MCF 10A (cell line): ENCODE data around the gene PAQR4. TPM values are rescaled to one million over a fixed set of nuclear protein-coding genes. Genes with fewer than 3 reads are reported as not detected.

Source experiments
- BruUV-seq: library from RNA; stranded (reverse); fragments of 400-500 nt; replicated peaks from 2 replicates; lab custom pipeline; 2021; lab: Mats Ljungman, UMichigan
- CTCF ChIA-PET: fragments of 300-600 bp; sonication (Branson Sonifier 250); formaldehyde crosslinking; extraction: SDS; loops from one replicate; lab custom pipeline; 2021; ENCODE audit warnings: antibody characterized with exemption, inconsistent platforms; lab: Yijun Ruan, JAX
- POLR2A ChIA-PET: fragments of 300-600, 350-650 bp; sonication (Branson Sonifier 250); formaldehyde crosslinking; extraction: SDS; loops from one replicate; lab custom pipeline; 2020; ENCODE audit warnings: antibody characterized with exemption, inconsistent platforms; lab: Yijun Ruan, JAX
- DNase-seq: peaks from one replicate; pipeline ENCODE4 v3.0.0-alpha.2; 2018; ENCODE audit not compliant: unreplicated experiment
- H3K27ac Mint-ChIP-seq: one replicate; pipeline ENCODE4 v1.8.0; 2022; ENCODE audit warnings: mild to moderate bottlenecking, low read depth, mixed read lengths; ENCODE audit not compliant: unreplicated experiment
- H3K27me3 Mint-ChIP-seq: one replicate; pipeline ENCODE4 v1.8.0; 2022; ENCODE audit warnings: mixed read lengths; ENCODE audit not compliant: insufficient read depth, unreplicated experiment
- H3K36me3 Mint-ChIP-seq: one replicate; pipeline ENCODE4 v1.8.0; 2022; ENCODE audit warnings: mild to moderate bottlenecking, moderate library complexity, mixed read lengths; ENCODE audit not compliant: insufficient read depth, unreplicated experiment
- H3K4me1 Mint-ChIP-seq: one replicate; pipeline ENCODE4 v1.8.0; 2022; ENCODE audit warnings: mixed read lengths; ENCODE audit not compliant: insufficient read depth, unreplicated experiment
- H3K4me3 Mint-ChIP-seq: one replicate; pipeline ENCODE4 v1.8.0; 2022; ENCODE audit warnings: mild to moderate bottlenecking, moderate library complexity, mixed read lengths; ENCODE audit not compliant: unreplicated experiment
- H3K9me3 Mint-ChIP-seq: one replicate; pipeline ENCODE4 v1.8.0; 2022; ENCODE audit warnings: mixed read lengths; ENCODE audit not compliant: unreplicated experiment
- intact Hi-C: fragments of 100-400 bp; cut with micrococcal nuclease; formaldehyde crosslinking; loops from 2 replicates; pipeline ENCODE4 v1.14.1; 2022
- total RNA-seq: library from RNA; stranded (reverse); gene quantifications from 2 replicates; pipeline ENCODE4 v1.2.3, GENCODE V29; 2022
- TF ChIP-seq, protein P1 (sequence below): fragments of 200-600 bp; IDR thresholded peaks from one replicate; pipeline ENCODE4 v1.8.0; 2022; ENCODE audit warnings: antibody characterized with exemption, mild to moderate bottlenecking; ENCODE audit not compliant: unreplicated experiment

PAQR4 gene
- total RNA-seq, 1 experiment from 2014 or later = 7.9 TPM

DNA sequence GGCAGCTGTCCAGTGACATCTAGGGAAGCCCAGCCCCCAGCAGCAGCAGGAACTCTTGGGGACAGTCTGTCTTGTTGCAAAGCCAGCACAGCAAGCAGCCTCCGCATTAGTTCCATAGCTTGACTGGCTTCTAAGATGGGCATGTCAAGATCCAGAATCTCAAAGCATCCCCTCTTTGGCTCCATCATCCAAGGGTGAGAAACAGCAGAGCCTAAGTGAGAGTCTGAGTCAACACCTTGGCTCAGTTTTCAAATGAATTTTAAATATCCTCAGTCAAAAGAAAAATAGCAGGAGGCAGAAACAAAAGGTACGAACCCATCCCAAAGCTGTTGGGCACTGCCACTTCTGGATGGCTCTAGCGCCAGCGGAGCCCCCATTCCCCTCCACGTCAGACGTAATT, 45.8 kb downstream of the PAQR4 start:
- Mint-ChIP-seq H3K27me3 (no peaks in the 10 kb centered on the region), H3K27ac (no peak overlapping the region), H3K36me3 (no peaks in the 10 kb centered on the region), H3K9me3 (no peaks in the 10 kb centered on the region), H3K4me1 (no peaks in the 10 kb centered on the region), H3K4me3 (no peak overlapping the region)
- no TSS peak for BruUV-seq
- CTCF ChIA-PET = interaction anchor here (0.6 kb wide), 1 partner anchor 114 kb away, joined by 3 read pairs; no protein-coding TSS in a partner anchor
- TF ChIP-seq, protein P1, sequence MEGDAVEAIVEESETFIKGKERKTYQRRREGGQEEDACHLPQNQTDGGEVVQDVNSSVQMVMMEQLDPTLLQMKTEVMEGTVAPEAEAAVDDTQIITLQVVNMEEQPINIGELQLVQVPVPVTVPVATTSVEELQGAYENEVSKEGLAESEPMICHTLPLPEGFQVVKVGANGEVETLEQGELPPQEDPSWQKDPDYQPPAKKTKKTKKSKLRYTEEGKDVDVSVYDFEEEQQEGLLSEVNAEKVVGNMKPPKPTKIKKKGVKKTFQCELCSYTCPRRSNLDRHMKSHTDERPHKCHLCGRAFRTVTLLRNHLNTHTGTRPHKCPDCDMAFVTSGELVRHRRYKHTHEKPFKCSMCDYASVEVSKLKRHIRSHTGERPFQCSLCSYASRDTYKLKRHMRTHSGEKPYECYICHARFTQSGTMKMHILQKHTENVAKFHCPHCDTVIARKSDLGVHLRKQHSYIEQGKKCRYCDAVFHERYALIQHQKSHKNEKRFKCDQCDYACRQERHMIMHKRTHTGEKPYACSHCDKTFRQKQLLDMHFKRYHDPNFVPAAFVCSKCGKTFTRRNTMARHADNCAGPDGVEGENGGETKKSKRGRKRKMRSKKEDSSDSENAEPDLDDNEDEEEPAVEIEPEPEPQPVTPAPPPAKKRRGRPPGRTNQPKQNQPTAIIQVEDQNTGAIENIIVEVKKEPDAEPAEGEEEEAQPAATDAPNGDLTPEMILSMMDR = no peak
- intact Hi-C loops = no loop called here
- no peak for DNase-seq
- POLR2A ChIA-PET = no interaction called here

DNA sequence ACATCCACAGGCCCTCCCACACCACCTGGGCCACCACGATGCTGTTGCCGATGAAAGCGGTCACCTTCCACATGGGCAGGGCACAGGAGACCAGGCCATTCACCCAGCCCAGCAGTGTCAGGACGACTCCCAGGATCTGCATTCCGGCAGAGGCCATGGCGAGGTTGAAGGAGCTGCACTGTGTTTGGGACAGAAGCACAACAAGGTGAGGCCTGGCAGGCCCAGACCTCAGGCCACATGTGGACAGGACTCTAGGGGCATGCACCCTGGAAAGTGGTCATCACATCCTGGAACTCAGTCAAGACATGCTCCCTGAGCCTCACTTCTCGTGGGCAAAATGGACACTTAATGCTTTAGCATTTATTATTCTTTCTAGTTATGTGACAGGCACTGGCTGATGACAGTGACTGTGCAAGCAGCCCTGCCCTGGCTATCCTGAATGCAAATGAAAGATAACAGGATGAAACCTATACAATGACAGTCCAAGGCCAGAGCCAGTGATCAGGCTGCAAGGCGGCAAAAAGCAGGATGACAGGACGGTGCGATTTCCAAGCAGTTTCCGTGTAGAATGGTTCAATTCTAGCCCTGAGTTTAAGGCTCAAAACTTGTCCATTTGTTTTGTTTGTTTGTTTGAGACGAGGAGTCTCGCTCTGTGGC, 46.8 kb downstream of the PAQR4 start:
- no peaks in the 10 kb centered on the region for H3K36me3 Mint-ChIP-seq
- BruUV-seq = no TSS peak
- intact Hi-C loops = no loop called here
- H3K9me3 Mint-ChIP-seq = no peaks in the 10 kb centered on the region
- CTCF ChIA-PET = no interaction called here
- TF ChIP-seq, protein P1 = no peak
- H3K4me3 Mint-ChIP-seq = no peak overlapping the region
- H3K4me1 Mint-ChIP-seq = no peaks in the 10 kb centered on the region
- no peak for DNase-seq
- no peaks in the 10 kb centered on the region for H3K27me3 Mint-ChIP-seq
- H3K27ac Mint-ChIP-seq = no peak overlapping the region
- POLR2A ChIA-PET = no interaction called here

DNA sequence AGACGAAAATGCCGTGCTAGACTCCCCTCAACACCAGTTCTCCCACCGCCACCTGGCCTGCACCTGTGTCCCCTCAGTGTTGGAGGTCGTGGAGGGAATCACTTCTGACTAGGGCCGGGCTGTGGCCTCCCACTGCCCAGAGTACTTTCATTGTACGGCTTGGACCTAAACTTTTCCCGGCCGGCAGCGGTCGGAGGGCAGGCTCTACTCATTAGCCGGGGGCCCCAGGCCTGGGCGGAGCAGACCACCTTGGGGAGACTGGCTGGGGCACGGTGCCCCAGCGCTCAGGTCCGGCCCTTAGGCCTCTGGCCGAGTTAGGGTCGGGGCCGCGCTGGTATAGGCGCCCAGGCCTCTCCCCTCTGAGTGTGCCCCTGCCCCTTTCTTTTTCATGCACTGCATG, 48.2 kb downstream of the PAQR4 start:
- no peaks in the 10 kb centered on the region for H3K9me3 Mint-ChIP-seq
- peaks cover 7% of the 10 kb centered on the region for H3K36me3 Mint-ChIP-seq
- H3K4me1 Mint-ChIP-seq = peaks cover 9% of the 10 kb centered on the region
- H3K27ac Mint-ChIP-seq = no peak overlapping the region
- no TSS peak for BruUV-seq
- no peaks in the 10 kb centered on the region for H3K27me3 Mint-ChIP-seq
- intact Hi-C loops = no loop called here
- POLR2A ChIA-PET = interaction anchor here (1.3 kb wide), 1 partner anchor 12 kb away, joined by 4 read pairs; no protein-coding TSS in a partner anchor
- H3K4me3 Mint-ChIP-seq = no peak overlapping the region
- TF ChIP-seq, protein P1 = no peak
- CTCF ChIA-PET = no interaction called here
- DNase-seq = no peak

DNA sequence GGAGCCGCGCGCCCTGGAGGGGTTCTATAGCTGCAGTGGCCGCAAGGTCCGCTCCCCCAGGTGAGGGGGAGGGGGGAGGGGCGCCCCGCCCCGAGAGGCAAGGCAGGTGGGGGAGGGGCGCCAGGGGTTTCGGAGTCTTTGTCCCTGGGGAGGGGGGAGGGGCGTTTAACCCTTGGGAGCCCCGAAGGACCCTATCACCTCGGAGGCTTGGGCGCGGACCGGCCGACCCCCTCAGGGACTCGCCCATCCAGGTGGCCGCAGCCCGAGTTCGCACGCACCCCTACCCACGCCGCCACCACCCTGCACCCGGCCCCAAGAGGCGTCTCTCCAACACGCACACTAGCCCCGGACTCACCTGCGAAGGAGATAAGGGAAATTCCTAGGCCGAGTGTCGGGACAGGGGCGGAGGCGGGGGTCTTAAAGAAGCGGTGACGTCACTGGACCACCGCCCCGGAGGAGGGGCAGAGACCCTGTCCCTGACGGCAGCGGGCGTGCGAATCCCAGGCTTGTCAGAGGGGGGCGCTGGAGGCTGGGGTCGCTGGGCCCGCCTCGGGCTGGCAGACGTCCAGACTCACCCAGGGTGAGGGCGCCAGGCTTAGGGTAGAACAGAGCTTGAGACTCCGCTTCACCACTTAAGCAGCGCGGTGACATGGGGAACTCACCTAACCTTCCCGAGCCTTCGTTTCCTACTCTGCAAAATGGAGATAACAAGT, 48.8 kb downstream of the PAQR4 start, which contains the start of gene CLDN6:
CLDN6 (minus strand) TSS at position 390 of the 713 bp plus-strand sequence. CDS start 2,162 bp downstream, outside the sequence.
- TF ChIP-seq, protein P1 = no peak
- POLR2A ChIA-PET = interaction anchor here (1.3 kb wide), 1 partner anchor 12 kb away, joined by 4 read pairs; no protein-coding TSS in a partner anchor
- no peaks in the 10 kb centered on the region for H3K9me3 Mint-ChIP-seq
- no peaks in the 10 kb centered on the region for H3K27me3 Mint-ChIP-seq
- no TSS peak for BruUV-seq
- H3K36me3 Mint-ChIP-seq = peaks cover 12% of the 10 kb centered on the region
- no peak for DNase-seq
- no peak within 1 kb of the TSS for H3K4me3 Mint-ChIP-seq
- CTCF ChIA-PET = interaction anchor here (0.7 to 5.1 kb wide), 2 partner anchors 14 to 131 kb away, joined by 3 to 28 read pairs; no protein-coding TSS in a partner anchor
- no peak within 1 kb of the TSS for H3K27ac Mint-ChIP-seq
- H3K4me1 Mint-ChIP-seq = peaks cover 15% of the 10 kb centered on the region
- intact Hi-C loops = no loop called here
